B cell (primary cell): ENCODE results near the gene KIF26B. TPM values are rescaled to one million over a fixed set of nuclear protein-coding genes. Genes with fewer than 3 reads are reported as not detected.

Experiments used
- ATAC-seq: fragments of 200-7000 bp; cut with Tn5 transposase; one replicate; pipeline ENCODE4 v1.10.0; 2021; ENCODE audit warnings: low read depth, mild to moderate bottlenecking, moderate number of reproducible peaks, moderate library complexity
- CTCF ChIA-PET: fragments of 350-600 bp; sonication (Branson Sonifier 250); formaldehyde crosslinking; loops from one replicate; lab custom pipeline; 2021; ENCODE audit warnings: antibody characterized with exemption, inconsistent platforms; lab: Charles Lee
- POLR2A ChIA-PET: fragments of 350-600 bp; sonication (Branson Sonifier 250); formaldehyde crosslinking; loops from one replicate; lab custom pipeline; 2021; ENCODE audit warnings: antibody characterized with exemption; lab: Charles Lee
- DNase-seq: peaks from one replicate; pipeline ENCODE4 v3.0.0; 2013
- H2AFZ ChIP-seq: 2 replicates; pipeline ENCODE4 v1.6.1; 2012; ENCODE audit warnings: mild to moderate bottlenecking, low read depth, low read length; ENCODE audit not compliant: insufficient read depth, poor library complexity, severe bottlenecking
- H3K27ac ChIP-seq, 2 donors: 1 replicate in 1 of 2; 2 replicates in 1 of 2; pipeline ENCODE4 v1.5.1; 2012 to 2013; ENCODE audit warnings: low read length in 2 of 2, mild to moderate bottlenecking in 2 of 2, moderate library complexity in 1 of 2
- H3K27me3 ChIP-seq, 4 experiments: fragments of 200-600 bp in 1 of 4; sonication (generic) in 1 of 4; replicated peaks in 1 of 4; 1 replicate in 2 of 4; 2 replicates in 2 of 4; pipeline versions ENCODE4 v1.6.1 to v1.7.0; 2013 to 2016; ENCODE audit warnings: low read length in 3 of 4, mild to moderate bottlenecking in 2 of 4, mixed read lengths in 1 of 4, moderate library complexity in 1 of 4; ENCODE audit not compliant: insufficient read depth in 4 of 4, control insufficient read depth in 3 of 4; ENCODE audit errors: control extremely low read depth in 1 of 4
- H3K36me3 ChIP-seq, 2 experiments: replicated peaks in 1 of 2; 1 replicate in 1 of 2; 2 replicates in 1 of 2; pipeline versions ENCODE4 v1.6.1 to v1.7.1; 2013; ENCODE audit warnings: low read length in 1 of 2; ENCODE audit not compliant: insufficient read depth in 2 of 2, control insufficient read depth in 1 of 2; ENCODE audit errors: control extremely low read depth in 1 of 2, extremely low read depth in 1 of 2
- H3K4me1 ChIP-seq, 2 donors: fragments of 200-600 bp in 1 of 2; sonication (generic) in 1 of 2; 1 replicate in 1 of 2; 2 replicates in 1 of 2; pipeline versions ENCODE4 v1.5.1 to v1.6.1; 2013 to 2017; ENCODE audit warnings: low read length in 2 of 2; ENCODE audit not compliant: control insufficient read depth in 2 of 2, insufficient read depth in 2 of 2
- H3K4me2 ChIP-seq: replicated peaks from 2 replicates; pipeline ENCODE3; 2012; ENCODE audit warnings: mild to moderate bottlenecking, low read depth, low read length; ENCODE audit not compliant: poor library complexity, severe bottlenecking
- H3K4me3 ChIP-seq, 5 experiments: fragments of 200-600 bp in 1 of 5; sonication (generic) in 1 of 5; 1 replicate in 3 of 5; 2 replicates in 2 of 5; pipeline versions ENCODE4 v1.5.1 to v1.7.0; 2011 to 2016; ENCODE audit warnings: low read length in 4 of 5, mild to moderate bottlenecking in 4 of 5, low read depth in 2 of 5, control low read depth in 1 of 5, moderate library complexity in 1 of 5; ENCODE audit not compliant: insufficient read depth in 1 of 5; ENCODE audit errors: control extremely low read depth in 1 of 5, extremely low read depth in 1 of 5
- H3K79me2 ChIP-seq: fragments of 200-600 bp; sonication (generic); one replicate; pipeline ENCODE4 v1.6.0; 2016; ENCODE audit warnings: low read length; ENCODE audit not compliant: control insufficient read depth, insufficient read depth
- H3K9ac ChIP-seq: fragments of 200-600 bp; sonication (generic); 2 replicates; pipeline ENCODE4 v1.6.1; 2017; ENCODE audit warnings: mild to moderate bottlenecking, low read length, moderate library complexity
- H3K9me3 ChIP-seq, 3 donors: one replicate each; pipeline versions ENCODE4 v1.6.1 to v1.7.1; 2013; ENCODE audit warnings: low read length in 2 of 3; ENCODE audit not compliant: control insufficient read depth in 2 of 3, insufficient read depth in 1 of 3; ENCODE audit errors: control extremely low read depth in 1 of 3
- H4K20me1 ChIP-seq: 2 replicates; pipeline ENCODE4 v1.6.0; 2012; ENCODE audit warnings: mild to moderate bottlenecking, low read length; ENCODE audit not compliant: insufficient read depth, control insufficient read depth, poor library complexity, severe bottlenecking
- H3K27ac Mint-ChIP-seq: one replicate; pipeline ENCODE4 v1.8.0; 2021; ENCODE audit warnings: mixed read lengths
- H3K27me3 Mint-ChIP-seq: one replicate; pipeline ENCODE4 v1.8.0; 2021; ENCODE audit warnings: mixed read lengths
- H3K4me1 Mint-ChIP-seq: one replicate; pipeline ENCODE4 v1.8.0; 2021; ENCODE audit warnings: mixed read lengths
- H3K4me3 Mint-ChIP-seq: one replicate; pipeline ENCODE4 v1.8.0; 2021; ENCODE audit warnings: mixed read lengths
- H3K9me3 Mint-ChIP-seq: one replicate; pipeline ENCODE4 v1.8.0; 2022; ENCODE audit warnings: mixed read lengths; ENCODE audit not compliant: insufficient read depth
- CTCF ChIP-seq: fragments of 200-600 bp; IDR thresholded peaks from one replicate; pipeline ENCODE4 v1.8.0; 2022; ENCODE audit warnings: antibody characterized with exemption, mild to moderate bottlenecking
- EZH2 ChIP-seq: IDR thresholded peaks from 2 replicates; pipeline ENCODE4 v1.6.1; 2012; ENCODE audit warnings: borderline replicate concordance, low read depth, mild to moderate bottlenecking, moderate library complexity, low read length; ENCODE audit not compliant: insufficient read depth, poor library complexity, severe bottlenecking
- WGBS: methylation state at CpG from one replicate; pipeline ENCODE4 v1.1.5; 2013; ENCODE audit warnings: missing lambda C conversion rate; ENCODE audit not compliant: insufficient coverage; 5-methylcytosine and 5-hydroxymethylcytosine counted together
- intact Hi-C: fragments of 100-400 bp; cut with micrococcal nuclease; formaldehyde crosslinking; loops from one replicate; pipeline ENCODE4 v1.10.0; 2022
- polyA plus RNA-seq: library from polyadenylated mRNA; depleted of rRNA; stranded (reverse); fragments of >200 nt; gene quantifications from 2 replicates; pipeline ENCODE4 v1.2.3, GENCODE V29; 2012
- total RNA-seq, 2 donors: library from RNA; stranded (reverse); fragments of 120-200 nt in 1 of 2; gene quantifications; 1 replicate in 1 of 2; 2 replicates in 1 of 2; pipeline versions ENCODE4 v1.2.3 to v1.2.4, GENCODE V29; 2013 to 2022

Gene KIF26B
- total and polyA plus RNA-seq, 2 donors (not counting 1 experiment from before 2014, with no cell fraction given), result 0.62 TPM; not detected in 1

- no peak overlapping the region for H2AFZ ChIP-seq
- Mint-ChIP-seq H3K27me3 (peaks cover 46% of the 10 kb centered on the region), H3K4me1 (no peaks in the 10 kb centered on the region), H3K4me3 (no peak overlapping the region), H3K9me3 (no peaks in the 10 kb centered on the region), H3K27ac (no peak overlapping the region)
- TF ChIP-seq CTCF, result no peak
- no peak for TF ChIP-seq EZH2
- ChIA-PET CTCF (no interaction called here), POLR2A (no interaction called here)
- no peaks in the 10 kb centered on the region for H4K20me1 ChIP-seq
- no peak overlapping the region for H3K27ac ChIP-seq
- H3K9me3 ChIP-seq, result peaks cover 0 to 5% (median 0%) of the 10 kb centered on the region in 3 donors
- peak overlapping the region; percentile 6 for H3K4me2 ChIP-seq
- intact Hi-C loops, result no loop called here
- peaks cover 0 to 3% (median 0%) of the 10 kb centered on the region in 4 experiments for H3K27me3 ChIP-seq
- no peaks in the 10 kb centered on the region for H3K36me3 ChIP-seq
- no peaks in the 10 kb centered on the region for H3K79me2 ChIP-seq
- H3K4me1 ChIP-seq, result no peaks in the 10 kb centered on the region
- no peak for DNase-seq
- ATAC-seq, result no peak
- H3K4me3 ChIP-seq, result no peak overlapping the region
- H3K9ac ChIP-seq, result no peak overlapping the region
- WGBS, result 64% methylated on average over 9 of the region's 11 CpGs
Observed at GRCh38 chr1:245512980-245513578, 358.3 kb downstream of the KIF26B start.

- no peak overlapping the region for H3K27ac Mint-ChIP-seq
- H3K79me2 ChIP-seq, result no peaks in the 10 kb centered on the region
- no peak for ATAC-seq
- intact Hi-C loops, result no loop called here
- no peaks in the 10 kb centered on the region for H3K4me1 ChIP-seq
- 88% methylated on average over 11 of the region's 12 CpGs for WGBS
- H3K27ac ChIP-seq, result no peak overlapping the region
- POLR2A ChIA-PET, result no interaction called here
- CTCF ChIA-PET, result no interaction called here
- no peak for DNase-seq
- no peak overlapping the region for H3K9ac ChIP-seq
- H3K27me3 Mint-ChIP-seq, result peaks cover 31% of the 10 kb centered on the region
- no peak for TF ChIP-seq CTCF
- no peak for TF ChIP-seq EZH2
- H3K9me3 ChIP-seq, result no peaks in the 10 kb centered on the region
- no peaks in the 10 kb centered on the region for H3K9me3 Mint-ChIP-seq
- no peak overlapping the region for H3K4me2 ChIP-seq
- H3K4me3 Mint-ChIP-seq, result no peak overlapping the region
- no peak overlapping the region for H3K4me3 ChIP-seq
- no peaks in the 10 kb centered on the region for H3K36me3 ChIP-seq
- H3K4me1 Mint-ChIP-seq, result no peaks in the 10 kb centered on the region
- no peaks in the 10 kb centered on the region for H4K20me1 ChIP-seq
- peaks cover 0 to 3% (median 0%) of the 10 kb centered on the region in 4 experiments for H3K27me3 ChIP-seq
- no peak overlapping the region for H2AFZ ChIP-seq
Observed at GRCh38 chr1:245516284-245516759, 361.5 kb downstream of the KIF26B start.
